Adrenal gland (tissue), 5 donors: ENCODE measurements around the gene DCAF6.

ENCODE experiments used
- CTCF ChIP-seq, 6 experiments: fragments of 450-650 bp in 4 of 6; fragments of 200-600 bp in 2 of 6; sonication (generic) in 1 of 6; IDR thresholded peaks; 1 replicate in 5 of 6; 2 replicates in 1 of 6; pipeline versions ENCODE4 v1.5.1 to v1.8.0; 2016 to 2021; ENCODE audit warnings: antibody characterized with exemption in 6 of 6, mild to moderate bottlenecking in 2 of 6, moderate library complexity in 1 of 6
- POLR2A ChIP-seq, 2 donors: fragments of 450-650 bp; IDR thresholded peaks; one replicate each; pipeline ENCODE4 v1.6.1; 2017; ENCODE audit warnings: antibody characterized with exemption in 2 of 2, mild to moderate bottlenecking in 2 of 2, moderate library complexity in 1 of 2
- donor health status: DM: no; HTN: no; CAD: no.

- TF ChIP-seq CTCF (IDR thresholded peaks at IDR 0.05) (no peak), POLR2A (IDR thresholded peaks at IDR 0.05) (no peak)
Measured at GRCh38 chr1:167995038-167995437, 58.6 kb downstream of the DCAF6 start.
